ENCODE data around the gene MED14.

DNA sequence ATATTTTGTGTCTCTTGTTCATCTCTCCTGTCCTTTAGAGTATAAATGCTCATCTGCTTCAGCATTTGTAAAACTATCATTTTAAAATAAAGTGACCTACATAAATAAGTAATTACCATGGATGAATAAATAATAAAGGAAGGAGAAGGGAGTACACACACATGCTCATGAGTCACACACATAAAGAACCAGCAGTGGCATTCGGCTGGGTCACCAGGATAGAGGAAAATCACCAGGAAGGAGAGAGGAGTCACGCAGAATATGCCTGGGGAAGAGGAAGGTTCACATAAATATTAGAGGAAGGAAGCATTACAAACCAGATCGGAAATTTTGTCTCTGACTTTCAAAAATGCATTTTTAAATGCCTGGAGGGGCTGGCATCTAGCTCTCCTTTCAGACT, 38.5 kb upstream of the MED14 start:
- TF ChIP-seq, protein P1, sequence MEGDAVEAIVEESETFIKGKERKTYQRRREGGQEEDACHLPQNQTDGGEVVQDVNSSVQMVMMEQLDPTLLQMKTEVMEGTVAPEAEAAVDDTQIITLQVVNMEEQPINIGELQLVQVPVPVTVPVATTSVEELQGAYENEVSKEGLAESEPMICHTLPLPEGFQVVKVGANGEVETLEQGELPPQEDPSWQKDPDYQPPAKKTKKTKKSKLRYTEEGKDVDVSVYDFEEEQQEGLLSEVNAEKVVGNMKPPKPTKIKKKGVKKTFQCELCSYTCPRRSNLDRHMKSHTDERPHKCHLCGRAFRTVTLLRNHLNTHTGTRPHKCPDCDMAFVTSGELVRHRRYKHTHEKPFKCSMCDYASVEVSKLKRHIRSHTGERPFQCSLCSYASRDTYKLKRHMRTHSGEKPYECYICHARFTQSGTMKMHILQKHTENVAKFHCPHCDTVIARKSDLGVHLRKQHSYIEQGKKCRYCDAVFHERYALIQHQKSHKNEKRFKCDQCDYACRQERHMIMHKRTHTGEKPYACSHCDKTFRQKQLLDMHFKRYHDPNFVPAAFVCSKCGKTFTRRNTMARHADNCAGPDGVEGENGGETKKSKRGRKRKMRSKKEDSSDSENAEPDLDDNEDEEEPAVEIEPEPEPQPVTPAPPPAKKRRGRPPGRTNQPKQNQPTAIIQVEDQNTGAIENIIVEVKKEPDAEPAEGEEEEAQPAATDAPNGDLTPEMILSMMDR (conservative IDR thresholded peaks at IDR 0.05; ENCODE audit: low read depth, low read length): no peak
- TF ChIP-seq POLR2A (IDR thresholded peaks at IDR 0.05; ENCODE audit: low read depth, low read length): no peak
- TF ChIP-seq RAD21 (IDR thresholded peaks at IDR 0.05; ENCODE audit: low read length): no peak
- no peak for TF ChIP-seq SMC3 (IDR thresholded peaks at IDR 0.05; ENCODE audit: low read depth, low read length)
- no peak for TF ChIP-seq CHD1 (IDR thresholded peaks at IDR 0.05; ENCODE audit: low read depth, low read length)
- no peak for TF ChIP-seq BHLHE40 (IDR thresholded peaks at IDR 0.05; ENCODE audit: low read depth, low read length)
- no peak for TF ChIP-seq MAZ (IDR thresholded peaks at IDR 0.05; ENCODE audit: borderline replicate concordance, low read depth, low read length)
- TF ChIP-seq, protein P2, sequence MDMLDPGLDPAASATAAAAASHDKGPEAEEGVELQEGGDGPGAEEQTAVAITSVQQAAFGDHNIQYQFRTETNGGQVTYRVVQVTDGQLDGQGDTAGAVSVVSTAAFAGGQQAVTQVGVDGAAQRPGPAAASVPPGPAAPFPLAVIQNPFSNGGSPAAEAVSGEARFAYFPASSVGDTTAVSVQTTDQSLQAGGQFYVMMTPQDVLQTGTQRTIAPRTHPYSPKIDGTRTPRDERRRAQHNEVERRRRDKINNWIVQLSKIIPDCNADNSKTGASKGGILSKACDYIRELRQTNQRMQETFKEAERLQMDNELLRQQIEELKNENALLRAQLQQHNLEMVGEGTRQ (IDR thresholded peaks at IDR 0.05; ENCODE audit: low read depth, low read length): no peak
- TF ChIP-seq FOS (IDR thresholded peaks at IDR 0.05; ENCODE audit: low read depth, low read length): no peak
- TF ChIP-seq RFX5 (IDR thresholded peaks at IDR 0.05; ENCODE audit: low read depth, low read length): no peak
- no peak for TF ChIP-seq MAFK (IDR thresholded peaks at IDR 0.05; ENCODE audit: low read depth, low read length)
- TF ChIP-seq NFE2L2 (IDR thresholded peaks at IDR 0.05; ENCODE audit: low read depth, low read length): no peak
- no peak for TF ChIP-seq CEBPB (IDR thresholded peaks at IDR 0.05; ENCODE audit: low read depth, low read length)

Data from IMR-90 (cell line).